HCEC 1CT (cell line): Measurements from ENCODE around the gene DGUOK.
A peak's percentile ranks its signal among the peaks of the same experiment; 100 is the strongest.
"Not testable (repeated sequence)": the region's sequence is repeated elsewhere in the genome, so short reads cannot be mapped to it uniquely, and the experiment has no call there.

Source experiments
- DNase-seq: peaks from one replicate; pipeline ENCODE4 v3.0.0-alpha.2; 2017

Gene DGUOK

GRCh38 chr2:73922681-73923080 is 4.0 kb upstream of the DGUOK start:
- no peak for DNase-seq

DNA sequence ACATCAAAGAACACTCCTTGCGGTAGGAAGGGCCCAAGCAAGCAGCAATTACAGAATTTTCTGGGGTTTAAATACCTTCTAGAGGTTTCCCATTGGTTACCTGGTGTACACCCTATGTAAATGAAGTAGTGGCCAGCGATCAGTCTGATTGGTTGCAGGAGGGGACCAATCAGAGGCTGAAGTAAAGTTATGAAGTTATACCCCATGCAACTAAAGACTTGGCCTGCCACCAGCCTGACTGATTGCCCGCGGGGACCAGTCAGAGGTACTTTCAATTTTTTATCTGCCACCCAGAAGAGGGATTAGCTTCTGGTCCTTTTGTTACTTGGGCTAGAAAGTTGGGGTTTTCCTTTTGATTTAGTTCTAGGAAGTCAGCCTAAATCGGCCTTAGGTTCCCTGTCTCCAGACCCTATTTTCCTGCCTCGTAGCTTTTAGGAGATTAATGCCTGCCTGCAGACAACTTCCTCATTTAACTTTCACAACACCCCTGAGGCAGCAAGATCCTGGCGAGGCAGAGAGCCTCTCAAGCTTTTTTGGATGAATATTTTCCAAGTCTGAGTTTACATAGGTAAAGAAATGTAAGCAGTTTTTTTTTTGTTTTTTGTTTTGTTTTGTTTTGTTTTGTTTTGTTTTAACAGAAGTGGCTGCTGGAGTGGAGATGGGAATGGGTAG is 1.5 kb upstream of the DGUOK start:
- DNase-seq, result no peak

- no peak for DNase-seq
These were observed 707 bp upstream of the DGUOK start for GRCh38 chr2:73925853-73926492.

DNA sequence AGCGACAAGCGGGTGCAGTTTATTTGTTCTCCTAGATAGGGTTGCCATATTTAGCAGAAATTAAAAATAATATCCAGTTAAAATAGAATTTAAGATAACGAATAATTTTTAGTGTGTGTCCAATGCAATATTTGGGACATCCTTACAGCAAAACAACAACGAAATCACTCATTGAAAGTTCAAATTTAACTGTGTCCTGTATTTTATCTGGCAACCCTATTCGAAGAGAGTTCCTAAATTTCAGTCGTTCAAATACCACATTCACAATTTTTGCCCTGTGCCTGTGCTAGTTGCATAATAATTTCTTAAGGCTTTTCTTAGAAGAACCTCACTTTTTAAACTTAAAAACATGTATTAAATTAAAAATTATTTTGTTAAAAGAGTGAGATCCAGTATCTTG is 664 bp downstream of the DGUOK start:
- no peak for DNase-seq

DNA sequence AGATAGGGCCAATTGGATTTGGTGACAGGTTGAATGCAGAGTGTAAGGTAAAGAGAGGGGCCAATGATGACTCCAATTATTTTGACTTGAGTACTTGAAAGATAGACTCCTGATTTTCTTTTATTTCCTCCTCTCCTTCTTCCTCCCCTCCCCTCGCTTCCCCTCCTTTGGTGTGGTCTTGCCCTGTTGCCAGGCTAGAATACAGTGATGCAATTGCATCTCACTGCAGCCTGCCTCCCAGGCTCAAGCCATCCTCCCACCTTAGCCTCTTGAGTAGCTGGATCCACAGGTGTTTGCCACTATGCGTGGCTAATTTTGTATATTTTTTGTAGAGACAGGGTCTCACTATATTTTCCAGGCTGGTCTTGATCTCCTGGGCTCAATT is 2.3 kb downstream of the DGUOK start:
- DNase-seq, result no peak

DNA sequence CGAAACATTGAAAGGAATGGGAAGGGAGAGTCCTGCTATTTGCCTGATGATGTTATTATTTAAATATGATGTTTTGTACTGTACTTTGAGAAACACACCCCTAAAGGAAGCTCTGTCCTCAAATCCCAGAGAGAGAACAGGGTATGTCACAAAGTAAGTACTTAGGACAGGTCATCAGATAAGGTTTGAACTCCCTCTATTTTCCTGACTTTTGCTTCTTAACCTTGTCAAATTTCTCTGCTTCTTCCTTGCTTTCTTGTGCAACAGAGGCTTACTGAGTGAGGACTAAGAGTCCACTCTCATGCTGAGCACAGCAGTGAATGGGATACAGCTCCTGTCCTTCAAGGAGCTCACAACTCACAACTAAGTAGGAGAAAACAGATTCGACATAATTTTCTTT is 3.7 kb downstream of the DGUOK start:
- no peak for DNase-seq

- peak; percentile 68 for DNase-seq
These were observed 5.1 kb downstream of the DGUOK start for GRCh38 chr2:73931531-73932500.

DNA sequence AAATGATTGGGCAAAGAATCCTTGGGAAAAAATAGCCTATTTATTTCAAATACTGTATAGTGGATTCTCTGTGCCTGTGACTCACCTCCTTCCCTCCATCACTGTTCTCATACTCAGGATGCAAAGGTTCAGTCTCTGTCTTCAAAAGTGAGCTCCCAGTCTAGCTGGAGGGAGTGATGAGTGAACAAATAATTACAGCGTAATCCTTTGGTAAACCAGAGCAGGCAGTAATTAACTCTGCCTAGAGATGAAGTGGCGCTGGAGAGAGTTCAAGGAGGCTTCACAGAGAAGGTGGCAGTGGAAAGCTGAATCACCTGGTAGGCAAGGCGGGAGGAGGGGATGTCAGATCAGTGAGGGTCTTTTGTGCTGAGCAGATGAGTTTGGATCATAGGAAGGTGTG is 6.5 kb downstream of the DGUOK start:
- no peak for DNase-seq

DNA sequence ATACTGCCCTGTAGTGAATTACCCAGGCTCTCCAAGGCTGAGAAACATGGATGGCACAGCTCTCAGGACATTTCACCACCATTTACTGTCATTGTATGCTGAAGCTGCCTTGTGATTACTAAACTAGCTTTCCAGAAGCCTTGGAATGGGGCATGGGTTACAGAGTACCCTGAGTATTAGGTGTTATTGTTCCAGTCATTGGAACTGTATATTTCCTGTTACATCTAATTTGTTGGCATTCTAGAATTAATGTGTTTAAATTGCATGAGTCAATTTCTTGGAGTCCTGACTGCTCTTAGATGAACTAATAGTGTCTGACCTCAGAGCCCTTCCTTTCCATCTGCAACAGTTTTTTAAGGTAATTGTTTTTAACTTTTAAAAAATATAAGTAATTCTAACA is 9.0 kb downstream of the DGUOK start:
- DNase-seq, result peak; percentile 25

- no peak for DNase-seq
These were observed 10.6 kb downstream of the DGUOK start for GRCh38 chr2:73937103-73937885.

DNA sequence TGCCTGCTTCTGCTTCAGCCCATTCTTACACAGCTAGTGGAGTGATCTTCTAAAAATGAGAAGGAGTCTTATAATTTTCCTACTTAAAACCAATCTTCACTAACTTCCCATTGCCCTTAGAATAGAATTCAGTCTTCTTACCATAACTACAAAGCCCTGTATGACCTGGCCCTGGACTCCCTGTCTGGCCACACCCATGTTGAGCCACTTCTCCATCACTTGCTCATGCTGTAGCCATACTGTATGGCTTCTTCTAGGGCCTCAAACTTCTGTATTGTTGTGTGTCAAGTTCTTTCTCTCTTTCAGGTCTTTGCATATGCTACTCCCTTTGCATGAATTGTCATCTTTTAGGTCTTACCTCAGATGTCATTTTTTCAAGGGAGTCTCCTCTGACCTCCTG is 11.2 kb downstream of the DGUOK start:
- DNase-seq, result no peak

DNA sequence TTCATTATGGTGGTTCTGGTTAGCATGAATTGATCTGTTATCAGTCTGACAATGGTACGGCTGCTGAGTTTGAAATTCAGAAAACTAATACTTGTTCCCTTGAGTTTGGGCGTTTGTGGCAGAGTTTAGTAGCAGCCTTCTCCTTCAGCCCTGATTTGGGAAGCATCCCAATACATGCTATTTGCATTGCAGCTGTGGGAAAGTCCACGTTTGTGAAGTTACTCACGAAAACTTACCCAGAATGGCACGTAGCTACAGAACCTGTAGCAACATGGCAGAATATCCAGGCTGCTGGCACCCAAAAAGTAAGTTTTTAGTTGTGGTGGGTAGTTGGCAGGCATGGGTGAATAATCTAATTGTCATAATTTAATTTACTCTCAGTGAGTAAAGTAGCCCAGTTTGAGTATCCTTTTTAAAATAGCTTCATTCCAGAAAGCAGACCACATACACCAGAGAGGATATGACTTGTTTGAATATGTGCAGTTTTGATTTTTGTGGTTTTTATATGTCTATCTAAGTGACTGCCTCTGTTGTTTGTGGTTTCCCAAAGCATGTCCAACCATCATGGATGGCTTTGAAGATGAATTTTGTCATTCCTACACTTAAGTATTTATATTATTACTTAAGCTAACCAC is 12.2 kb downstream of the DGUOK start:
- DNase-seq, result peak; percentile 84

- DNase-seq, result peak; percentile 55
These were observed 12.7 kb downstream of the DGUOK start for GRCh38 chr2:73939419-73939818.

- DNase-seq, result not testable (repeated sequence)
These were observed 13.4 kb downstream of the DGUOK start for GRCh38 chr2:73940066-73940465.

DNA sequence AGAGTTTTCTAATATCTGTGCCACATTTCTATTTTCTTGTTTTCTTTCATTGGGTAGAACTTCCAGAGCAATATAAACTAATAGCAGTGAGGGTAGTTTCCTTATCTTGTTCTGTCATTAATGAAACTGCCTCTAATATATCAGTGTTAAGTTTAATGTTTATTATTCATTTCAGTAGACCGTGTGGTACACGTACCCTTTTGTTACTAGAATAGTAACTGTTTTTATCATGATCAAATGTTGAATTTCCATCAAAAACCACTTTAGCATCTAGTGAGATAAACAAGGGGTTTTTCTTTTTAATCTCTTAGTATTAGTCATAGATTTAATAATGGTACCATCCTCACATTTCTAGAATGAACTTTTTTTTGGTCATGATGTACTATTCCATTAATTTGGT is 16.0 kb downstream of the DGUOK start:
- DNase-seq, result no peak

DNA sequence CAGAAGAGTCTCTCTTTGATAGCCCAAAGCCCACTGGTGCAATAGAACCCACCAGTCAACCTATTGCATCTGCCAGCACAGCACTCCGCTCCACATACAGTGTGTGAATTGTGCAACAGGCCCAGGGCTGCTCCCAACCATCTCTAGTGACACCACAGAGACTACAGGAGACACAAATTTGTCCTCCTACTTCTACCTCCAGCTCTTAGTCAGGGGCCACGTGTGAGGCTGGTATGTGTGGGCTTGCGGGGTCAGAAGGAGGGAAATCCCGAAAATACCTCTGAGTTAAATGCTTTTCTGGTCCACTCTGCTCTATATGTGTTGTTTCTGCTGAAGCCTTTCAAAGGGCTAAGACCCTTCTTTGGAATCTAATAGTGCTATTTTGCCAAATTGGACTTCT is 18.0 kb downstream of the DGUOK start:
- DNase-seq, result no peak

DNA sequence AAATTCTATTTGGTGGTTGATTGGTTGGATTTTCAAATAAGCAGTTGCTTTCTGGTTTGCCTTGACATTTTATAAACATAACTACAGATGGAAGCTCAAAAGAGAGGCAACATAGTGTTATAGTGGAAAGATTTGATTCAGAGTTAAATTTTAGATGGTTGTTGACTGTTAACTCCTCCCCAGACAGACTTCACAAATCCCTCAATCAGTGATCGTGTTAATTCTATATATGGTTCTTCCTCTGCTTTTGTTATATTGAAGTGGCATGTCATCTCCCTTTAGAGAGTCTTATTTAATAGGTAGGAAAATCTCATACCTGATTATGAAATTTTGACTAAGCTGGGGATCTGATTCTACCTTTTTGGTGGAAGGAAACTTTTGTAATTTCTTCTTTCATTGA is 19.5 kb downstream of the DGUOK start:
- DNase-seq, result no peak

DNA sequence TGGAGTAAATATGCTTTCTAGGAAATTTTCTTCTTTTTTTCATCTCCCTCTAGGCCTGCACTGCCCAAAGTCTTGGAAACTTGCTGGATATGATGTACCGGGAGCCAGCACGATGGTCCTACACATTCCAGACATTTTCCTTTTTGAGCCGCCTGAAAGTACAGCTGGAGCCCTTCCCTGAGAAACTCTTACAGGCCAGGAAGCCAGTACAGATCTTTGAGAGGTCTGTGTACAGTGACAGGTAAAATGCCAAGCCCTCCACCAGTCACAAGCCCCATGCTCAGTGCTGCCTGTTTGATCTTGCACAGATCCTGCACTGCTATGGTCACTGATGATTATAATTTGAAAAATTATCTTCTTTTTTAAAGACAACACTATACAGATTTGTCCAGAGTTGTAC is 20.0 kb downstream of the DGUOK start:
- no peak for DNase-seq

DNA sequence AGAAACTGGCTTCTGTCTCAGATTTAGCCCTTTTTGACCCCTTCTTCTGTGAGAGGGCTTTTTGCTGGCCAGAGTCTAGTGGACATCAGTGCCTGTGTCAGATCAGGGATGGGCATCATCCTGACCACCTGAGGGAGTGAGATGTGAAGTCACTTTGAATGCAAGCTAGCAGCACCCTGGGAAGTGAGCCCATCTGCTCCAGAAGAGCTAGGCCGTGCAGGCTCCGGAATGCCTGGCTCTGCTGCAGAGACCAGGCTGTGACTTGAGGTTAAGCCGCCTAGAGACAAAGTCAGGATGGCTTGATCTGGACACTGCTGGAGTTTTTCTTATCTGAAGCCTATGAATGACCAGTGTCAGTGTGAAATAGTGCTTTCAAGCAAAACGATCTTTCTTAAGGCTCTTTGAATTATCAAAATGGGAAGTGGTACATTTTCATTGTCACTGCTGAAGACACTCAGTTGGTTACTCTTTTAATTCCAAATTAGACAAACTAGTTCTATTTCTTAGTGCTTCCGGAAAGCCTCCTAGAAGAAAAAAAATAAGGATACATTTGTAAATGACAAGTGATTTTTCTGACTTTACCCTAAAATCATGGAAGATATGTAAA is 20.8 kb downstream of the DGUOK start:
- DNase-seq, result no peak

DNA sequence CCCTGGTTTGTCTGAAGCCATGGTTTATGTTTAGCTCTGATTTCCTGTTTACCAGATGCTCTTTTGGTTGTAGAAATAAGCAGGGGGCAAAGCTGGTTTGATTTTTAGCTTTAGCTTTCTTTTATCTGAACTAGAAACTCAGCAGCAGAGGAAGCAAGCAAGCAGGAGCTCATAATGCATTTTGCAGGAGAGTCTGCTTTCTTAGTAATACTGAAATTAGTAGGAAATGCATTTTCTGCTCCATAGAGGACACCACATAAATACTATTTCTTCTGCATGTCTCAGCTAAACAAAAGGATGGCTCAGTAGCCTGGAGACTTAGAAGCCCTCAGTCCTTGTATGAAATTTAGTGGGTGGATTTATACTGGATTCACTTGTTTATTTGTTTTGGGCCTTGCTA is 23.1 kb downstream of the DGUOK start:
- no peak for DNase-seq

DNA sequence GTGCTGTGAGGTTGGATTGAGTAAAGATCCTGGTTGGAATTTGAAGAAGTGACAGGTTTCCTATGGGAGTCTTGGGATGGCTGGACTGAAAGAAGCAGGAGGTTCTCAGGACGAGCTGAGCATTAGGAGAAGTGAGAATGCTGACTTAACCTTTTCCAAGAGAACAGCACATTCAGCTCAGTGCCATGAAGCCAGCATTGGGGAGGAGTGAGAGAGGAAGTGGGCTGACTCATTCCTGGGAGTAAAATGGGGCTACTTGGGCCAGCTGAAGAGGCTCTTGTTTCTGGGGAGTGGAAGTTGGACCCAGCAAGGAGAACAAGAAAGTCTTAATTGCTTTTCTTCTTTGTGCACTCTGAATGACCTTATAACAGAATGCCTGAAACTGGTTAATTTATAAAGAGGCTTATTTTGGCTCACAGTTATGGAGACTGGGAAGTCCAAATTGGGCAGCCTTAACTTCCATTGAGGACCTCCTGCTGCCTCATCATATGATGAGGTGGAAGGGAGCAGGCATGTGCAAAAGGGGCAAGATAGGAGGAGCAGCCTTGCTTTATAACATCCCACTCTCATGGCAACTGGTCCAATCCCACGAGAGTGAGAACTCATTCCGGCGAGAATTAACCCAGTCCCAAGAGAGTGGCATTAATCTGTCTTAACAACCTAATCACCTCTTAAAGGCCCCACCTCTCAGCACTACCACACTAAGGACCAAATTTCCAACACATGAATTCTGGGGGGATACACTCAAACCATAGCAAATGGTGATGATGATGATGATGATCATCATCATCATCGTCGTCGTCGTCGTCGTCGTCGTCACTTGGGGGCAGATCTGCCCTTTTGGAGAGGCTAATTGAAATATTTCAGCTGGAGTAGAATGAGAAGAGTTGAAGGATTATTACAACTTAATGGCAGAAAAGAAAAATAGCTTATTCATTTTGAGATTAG is 26.1 kb downstream of the DGUOK start:
- peak; percentile 73 for DNase-seq
